Activated naive CD4-positive, alpha-beta T cell treated with anti-CD3 and anti-CD28 coated beads for 36 hours (primary cell): ENCODE results near the gene RXRA. TPM values are rescaled to one million over a fixed set of nuclear protein-coding genes. Genes with fewer than 3 reads are reported as not detected.

ENCODE experiments used
- microRNA-seq: library from miRNA; unstranded; fragments of <30 nt; microRNA quantifications from one replicate; pipeline ENCODE4 v1.2.0, GENCODE V29; 2022; ENCODE audit warnings: borderline microRNAs expressed, borderline replicate concordance
- total RNA-seq, 2 experiments: library from RNA; stranded (reverse); gene quantifications; one replicate each; pipeline ENCODE4 v1.2.3, GENCODE V29; 2021

The RXRA gene
- total RNA-seq, 2 experiments from 2014 or later = 2.1 to 2.2 TPM

Small RNAs within 50 kb of the gene (microRNA-seq; reads per million reads assigned to microRNA genes)
- not detected for gene MIR4669

Other genes starting within 250 kb of the RXRA start
- 10 to 100 TPM; 39.4 to 40.4 TPM for gene WDR5, start 190.4 kb upstream of the RXRA start, total RNA-seq
- 10 to 100 TPM in 1 of 2 experiments, not detected in 1; 28.1 TPM for gene RNU6ATAC, start 161.9 kb upstream of the RXRA start, total RNA-seq